Fibroblast of the conjunctiva (primary cell): Measurements from ENCODE around the gene RETREG1.
"Not testable (repeated sequence)": the region's sequence is repeated elsewhere in the genome, so short reads cannot be mapped to it uniquely, and the experiment has no call there.

ENCODE experiments used
- DNase-seq: peaks from one replicate; pipeline ENCODE4 v3.0.0-alpha.2; 2010; ENCODE audit warnings: low read depth

RETREG1 gene

GRCh38 chr5:16616536-16617273 is at the start of gene RETREG1:
RETREG1 (minus strand) TSS chr5:16616997; CDS start chr5:16616971, 26 bp downstream.
- no peak for DNase-seq

DNA sequence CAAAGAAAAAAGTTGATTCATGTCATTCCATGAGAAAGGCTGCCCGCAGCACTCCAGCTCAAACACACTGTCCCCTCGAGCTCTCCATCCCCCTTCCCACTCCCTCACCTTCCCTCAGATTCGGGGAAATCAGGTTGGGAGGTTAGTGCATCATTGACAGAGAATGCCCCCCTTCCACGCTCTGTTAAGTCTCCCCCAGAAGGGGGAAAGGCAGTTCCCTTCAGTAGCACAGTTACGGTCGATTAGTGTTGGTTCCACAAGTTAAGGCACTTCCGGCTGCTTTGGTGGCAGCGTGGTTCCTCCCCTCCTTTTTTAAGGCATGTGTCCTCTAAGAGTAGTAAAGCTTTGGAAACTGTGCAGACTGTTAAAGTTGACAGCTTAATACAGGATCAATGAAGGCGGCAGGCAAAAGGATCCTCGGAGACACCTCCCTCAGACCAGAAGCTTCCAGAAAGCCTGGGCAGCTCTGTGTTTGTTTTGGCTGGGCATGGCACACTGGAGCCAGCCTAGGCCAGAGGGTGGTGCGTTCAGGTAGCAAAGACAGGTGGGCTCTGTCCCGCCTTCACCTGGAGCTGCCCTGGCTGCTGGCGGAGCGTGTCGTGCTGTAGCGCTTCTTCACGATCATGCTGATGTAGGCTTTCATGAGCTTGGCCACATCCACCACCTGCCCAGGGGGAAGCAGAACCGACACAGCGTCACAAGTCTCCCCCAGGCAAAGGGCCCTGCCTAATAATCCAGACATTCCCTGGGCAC is 49.5 kb upstream of the RETREG1 start:
- DNase-seq, result no peak

DNA sequence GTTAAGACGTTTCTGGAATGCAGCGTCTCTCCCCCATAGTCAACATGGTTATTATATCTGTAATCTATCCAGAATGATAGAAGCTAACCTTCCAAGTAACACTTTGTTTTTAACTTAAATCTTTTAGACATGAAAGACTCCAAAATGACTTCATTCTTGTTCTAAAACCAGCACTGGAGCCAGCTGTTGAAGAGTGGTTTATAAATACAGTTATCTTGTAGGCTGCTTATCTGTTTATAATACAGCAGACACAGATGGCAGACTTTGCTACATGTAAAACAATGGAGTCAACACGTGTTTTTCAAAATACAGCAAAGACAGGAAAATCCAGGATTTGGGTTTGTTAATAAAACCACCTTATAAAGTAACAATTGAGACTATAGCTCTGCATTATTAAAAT is 48.8 kb upstream of the RETREG1 start:
- DNase-seq, result no peak

GRCh38 chr5:16664368-16664767 is 47.6 kb upstream of the RETREG1 start:
- no peak for DNase-seq

DNA sequence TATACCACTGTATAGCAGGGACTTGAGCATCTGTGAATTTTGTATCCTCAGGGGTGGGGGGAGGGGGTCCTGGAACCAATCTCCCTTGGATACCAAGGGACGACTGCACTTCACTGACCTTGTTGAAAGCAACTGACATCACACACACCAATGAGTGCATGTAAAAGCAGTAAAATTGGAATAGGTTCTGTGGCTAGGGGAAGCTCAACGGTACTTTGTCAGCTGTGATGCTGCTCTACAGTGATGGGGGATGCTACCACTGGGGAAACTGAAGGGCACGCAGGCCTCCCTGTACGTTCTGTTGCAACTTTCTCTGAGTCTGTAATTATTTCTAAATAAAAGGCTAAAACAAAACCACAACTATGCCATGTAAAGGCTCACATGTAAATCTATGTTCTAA is 47.0 kb upstream of the RETREG1 start:
- no peak for DNase-seq

GRCh38 chr5:16661713-16662112 is 44.9 kb upstream of the RETREG1 start:
- DNase-seq, result no peak

DNA sequence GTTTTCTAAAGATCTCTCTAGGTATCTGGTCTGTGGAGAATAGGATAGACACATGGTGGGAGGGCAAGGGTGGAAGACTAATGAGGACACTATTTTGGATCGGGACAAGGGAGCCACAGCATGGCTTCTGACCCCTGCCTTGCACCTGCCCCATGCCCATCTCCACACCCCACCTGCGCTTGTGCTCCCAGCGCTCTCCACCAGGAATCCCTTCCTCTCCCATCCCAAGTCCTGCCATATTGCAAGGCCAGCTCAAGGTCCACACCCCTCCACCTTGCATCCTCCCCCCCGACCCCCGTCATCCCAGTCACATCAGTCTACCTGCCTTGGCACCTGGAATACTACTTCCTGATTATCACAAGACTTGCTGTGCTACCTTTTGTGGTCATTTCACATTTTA is 44.2 kb upstream of the RETREG1 start:
- DNase-seq, result no peak

DNA sequence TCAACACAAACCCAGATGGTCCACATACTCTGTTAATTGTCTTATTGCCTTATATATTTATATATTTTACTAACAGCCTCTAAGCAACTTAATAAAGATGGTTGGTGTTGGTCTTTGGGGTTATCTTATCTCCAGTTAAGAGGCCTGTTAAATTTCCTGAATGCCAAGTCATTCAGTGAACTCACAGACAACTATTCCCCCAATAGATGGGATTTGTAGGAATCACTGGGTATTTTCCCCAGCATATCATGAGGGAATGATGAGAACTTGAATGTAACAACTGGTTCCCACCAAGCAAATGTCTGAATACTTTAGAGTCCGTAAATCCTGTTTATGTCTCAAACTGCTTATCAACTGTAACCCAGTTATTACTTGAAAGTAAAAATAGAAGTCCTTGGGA is 42.7 kb upstream of the RETREG1 start:
- DNase-seq, result no peak

- DNase-seq, result no peak
Measured at GRCh38 chr5:16656561-16657191, 39.9 kb upstream of the RETREG1 start.

- no peak for DNase-seq
Measured at GRCh38 chr5:16654647-16655334, 38.0 kb upstream of the RETREG1 start.

DNA sequence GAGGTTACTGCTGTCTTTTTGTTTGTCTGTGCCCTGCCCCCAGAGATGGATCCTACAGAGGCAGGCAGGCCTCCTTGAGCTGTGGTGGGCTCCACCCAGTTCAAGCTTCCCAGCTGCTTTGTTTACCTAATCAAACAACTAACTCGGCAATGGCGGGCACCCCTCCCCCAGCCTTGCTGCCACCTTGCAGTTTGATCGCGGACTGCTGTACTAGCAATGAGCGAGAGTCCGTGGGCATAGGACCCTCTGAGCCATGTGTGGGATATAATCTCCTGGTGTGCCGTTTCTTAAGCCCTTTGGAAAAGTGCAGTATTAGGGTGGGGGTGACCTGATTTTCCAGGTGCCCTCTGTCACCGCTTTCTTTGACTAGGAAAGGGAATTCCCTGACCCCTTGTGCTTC is 31.9 kb upstream of the RETREG1 start:
- DNase-seq, result not testable (repeated sequence)

- no peak for DNase-seq
Measured at GRCh38 chr5:16644301-16644889, 27.6 kb upstream of the RETREG1 start.

GRCh38 chr5:16642867-16643266 is 26.1 kb upstream of the RETREG1 start:
- DNase-seq, result no peak

DNA sequence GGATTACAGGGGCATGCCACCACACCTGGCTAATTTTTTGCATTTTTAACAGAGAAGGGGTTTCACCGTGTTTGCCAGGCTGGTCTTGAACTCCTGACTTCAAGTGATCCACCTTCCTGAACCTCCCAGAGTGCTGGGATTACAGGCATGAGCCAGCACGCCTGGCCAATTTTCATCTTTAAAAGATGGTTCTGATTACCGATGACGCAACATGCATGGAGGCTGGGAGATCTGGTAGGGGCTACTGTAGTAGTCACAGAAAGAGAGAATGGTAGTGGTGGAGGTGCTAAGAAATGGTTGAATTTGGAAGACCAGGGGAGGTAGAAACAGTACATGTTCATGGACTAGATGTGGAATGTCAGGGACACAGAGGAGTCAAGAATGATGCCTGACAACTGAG is 22.4 kb upstream of the RETREG1 start:
- no peak for DNase-seq

GRCh38 chr5:16628376-16628775 is 11.6 kb upstream of the RETREG1 start:
- DNase-seq, result no peak

DNA sequence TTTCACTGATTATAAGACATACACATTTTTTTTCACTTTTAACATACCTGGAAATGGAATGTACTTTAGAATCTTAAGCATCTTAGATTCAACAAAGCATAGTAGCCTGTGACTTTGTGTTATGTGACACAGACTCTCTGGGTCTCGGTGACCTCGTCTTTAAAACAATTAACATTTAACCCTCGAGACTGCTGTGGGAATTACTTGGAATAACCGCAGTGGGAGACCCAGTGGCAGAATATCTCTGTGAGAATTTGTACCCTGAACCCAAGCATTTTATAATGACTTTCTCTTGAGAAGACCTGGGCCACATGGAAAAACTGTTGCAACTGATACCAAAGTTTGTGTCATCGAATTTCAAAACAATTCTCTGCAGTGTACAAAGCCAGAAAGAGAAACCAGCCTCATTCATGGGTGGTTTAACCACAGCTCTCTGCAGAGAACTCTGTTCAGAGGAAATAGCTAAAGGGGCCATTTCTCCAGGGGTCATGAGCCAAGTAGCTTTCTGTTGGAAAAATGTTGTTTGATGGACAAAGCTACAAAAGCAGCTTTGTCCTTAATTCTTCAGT is 10.0 kb upstream of the RETREG1 start:
- no peak for DNase-seq

GRCh38 chr5:16625096-16625495 is 8.3 kb upstream of the RETREG1 start:
- no peak for DNase-seq

- DNase-seq, result no peak
Measured at GRCh38 chr5:16619136-16619535, 2.3 kb upstream of the RETREG1 start.

GRCh38 chr5:16618138-16618897 is 1.5 kb upstream of the RETREG1 start:
- DNase-seq, result no peak

DNA sequence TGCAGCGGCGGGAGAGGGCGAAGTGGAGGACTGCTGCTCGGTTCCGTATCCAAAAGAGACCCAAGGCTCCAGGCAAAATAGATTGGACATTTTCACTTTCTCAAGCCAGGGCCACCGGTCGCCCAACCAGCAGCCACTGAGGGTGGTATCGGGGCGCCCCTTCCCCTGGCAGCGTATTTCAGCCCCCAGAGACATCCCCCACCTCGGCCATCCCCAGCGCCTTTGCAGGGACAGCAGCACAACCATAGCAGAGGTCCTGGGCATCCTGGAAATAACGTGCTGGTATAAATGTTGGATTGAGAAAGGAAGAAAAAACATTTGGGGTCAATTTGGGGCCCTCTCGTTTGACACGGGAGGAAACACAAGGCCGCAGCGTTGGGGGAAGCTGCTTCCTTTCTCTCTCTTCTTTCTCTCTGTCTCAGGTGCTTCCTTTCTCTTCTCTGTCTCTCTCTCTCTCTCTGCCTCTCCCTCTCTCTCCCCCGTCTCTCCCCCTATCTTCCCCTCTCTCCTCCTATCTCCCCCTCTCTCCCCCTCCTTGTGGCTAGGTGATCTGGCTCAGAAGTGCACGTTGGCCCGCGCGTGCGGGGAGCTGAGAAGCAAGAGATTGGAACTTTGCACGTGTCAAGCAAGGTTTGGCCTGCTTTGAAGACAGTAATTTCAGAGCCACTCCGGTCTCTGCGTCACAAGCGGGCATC is 624 bp upstream of the RETREG1 start:
- no peak for DNase-seq
